Activated T-helper 17 cell treated with anti-CD3 and anti-CD28 coated beads, Interleukin-2, amount 50 U/mL, for 72 hours (primary cell): ENCODE measurements around the gene NGEF. TPM values are rescaled to one million over a fixed set of nuclear protein-coding genes. Genes with fewer than 3 reads are reported as not detected.
"Not testable (repeated sequence)": the region's sequence is repeated elsewhere in the genome, so short reads cannot be mapped to it uniquely, and the experiment has no call there.

Experiments used
- ATAC-seq: fragments of 150-1000 bp; cut with Tn5 transposase; replicated peaks from 2 replicates; pipeline ENCODE4 v1.10.0; 2021; ENCODE audit warnings: mild to moderate bottlenecking, moderate library complexity
- H3K27ac Mint-ChIP-seq: one replicate; pipeline ENCODE4 v1.8.0; 2022; ENCODE audit warnings: mixed read lengths
- H3K27me3 Mint-ChIP-seq: one replicate; pipeline ENCODE4 v1.8.0; 2022; ENCODE audit warnings: mixed read lengths
- H3K36me3 Mint-ChIP-seq: one replicate; pipeline ENCODE4 v1.8.0; 2022; ENCODE audit warnings: low read depth, mild to moderate bottlenecking, mixed read lengths
- H3K4me1 Mint-ChIP-seq: one replicate; pipeline ENCODE4 v1.8.0; 2022; ENCODE audit warnings: mixed read lengths
- H3K4me3 Mint-ChIP-seq: one replicate; pipeline ENCODE4 v1.8.0; 2022; ENCODE audit warnings: mild to moderate bottlenecking, mixed read lengths
- H3K9me3 Mint-ChIP-seq: one replicate; pipeline ENCODE4 v1.8.0; 2022; ENCODE audit warnings: mixed read lengths
- total RNA-seq, 2 donors: library from RNA; stranded (reverse); gene quantifications; one replicate each; pipeline ENCODE4 v1.2.3, GENCODE V29; 2022

Gene NGEF
- total RNA-seq, 2 donors from 2014 or later: 1.0 TPM; not detected in 1

- H3K27ac Mint-ChIP-seq: no peak overlapping the region
- H3K36me3 Mint-ChIP-seq: peaks cover 17% of the 10 kb centered on the region
- H3K4me3 Mint-ChIP-seq: no peak overlapping the region
- no peaks in the 10 kb centered on the region for H3K27me3 Mint-ChIP-seq
- H3K9me3 Mint-ChIP-seq: no peaks in the 10 kb centered on the region
- ATAC-seq: no peak
- no peaks in the 10 kb centered on the region for H3K4me1 Mint-ChIP-seq
Measured at GRCh38 chr2:232863996-232864395, 149.1 kb downstream of the NGEF start.

GRCh38 chr2:232861353-232861752, 151.7 kb downstream of the NGEF start:
- no peak for ATAC-seq
- Mint-ChIP-seq H3K36me3 (peaks cover 43% of the 10 kb centered on the region), H3K4me1 (no peaks in the 10 kb centered on the region), H3K9me3 (no peaks in the 10 kb centered on the region), H3K27me3 (no peaks in the 10 kb centered on the region), H3K4me3 (no peak overlapping the region), H3K27ac (no peak overlapping the region)

- Mint-ChIP-seq H3K27me3 (no peaks in the 10 kb centered on the region), H3K4me3 (no peak overlapping the region), H3K27ac (no peak overlapping the region), H3K4me1 (no peaks in the 10 kb centered on the region), H3K9me3 (no peaks in the 10 kb centered on the region), H3K36me3 (peaks cover 50% of the 10 kb centered on the region)
- ATAC-seq: no peak
Measured at GRCh38 chr2:232860593-232861241, 152.3 kb downstream of the NGEF start.

GRCh38 chr2:232859385-232859916, 153.6 kb downstream of the NGEF start:
- peak overlapping the region; percentile 3 for H3K27ac Mint-ChIP-seq
- H3K4me3 Mint-ChIP-seq: no peak overlapping the region
- H3K9me3 Mint-ChIP-seq: no peaks in the 10 kb centered on the region
- H3K36me3 Mint-ChIP-seq: peaks cover 62% of the 10 kb centered on the region
- no peak for ATAC-seq
- no peaks in the 10 kb centered on the region for H3K4me1 Mint-ChIP-seq
- no peaks in the 10 kb centered on the region for H3K27me3 Mint-ChIP-seq

DNA sequence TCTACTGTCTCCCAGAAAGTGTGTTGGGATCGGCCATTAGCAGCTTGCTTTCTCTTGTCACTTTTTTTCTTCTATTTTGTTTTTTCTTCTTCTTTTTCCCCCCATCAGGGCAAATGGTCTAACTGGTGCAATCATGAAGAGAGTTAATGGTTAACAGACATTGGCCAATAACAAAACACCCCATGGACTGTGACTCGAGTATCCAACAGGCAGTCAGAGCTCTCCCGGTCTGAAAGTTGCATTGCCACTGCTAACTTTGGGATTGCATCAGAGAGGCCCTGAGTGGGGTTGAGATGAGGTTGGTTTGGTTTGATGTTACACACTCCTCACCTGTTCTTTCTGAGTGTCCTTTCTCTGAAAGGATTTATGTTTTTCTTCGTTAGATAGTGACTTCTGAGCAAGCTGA, 155.9 kb downstream of the NGEF start:
- Mint-ChIP-seq H3K4me3 (no peak overlapping the region), H3K36me3 (peaks cover 84% of the 10 kb centered on the region), H3K27ac (no peak overlapping the region), H3K9me3 (no peaks in the 10 kb centered on the region), H3K4me1 (no peaks in the 10 kb centered on the region), H3K27me3 (no peaks in the 10 kb centered on the region)
- no peak for ATAC-seq

DNA sequence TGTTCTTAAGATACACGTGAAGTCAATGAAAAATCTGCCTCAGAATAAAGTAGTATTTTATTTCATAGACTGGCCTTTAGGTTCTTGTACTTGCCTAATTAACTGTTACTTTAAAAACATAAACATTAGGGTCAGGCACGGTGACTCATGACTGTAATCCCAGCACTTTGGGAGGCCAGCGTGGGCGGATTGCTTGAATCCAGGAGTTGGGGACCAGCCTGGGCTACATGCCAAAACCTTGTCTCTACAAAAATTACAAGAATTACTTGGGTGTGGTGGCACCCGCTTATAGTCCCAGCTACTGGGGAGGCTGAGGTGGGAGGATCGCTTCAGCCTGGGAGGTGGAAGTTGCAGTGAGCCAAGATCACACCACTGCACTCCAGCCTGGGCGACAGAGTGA, 159.0 kb downstream of the NGEF start:
- ATAC-seq: no peak
- H3K4me3 Mint-ChIP-seq: no peak overlapping the region
- no peak overlapping the region for H3K27ac Mint-ChIP-seq
- peaks cover 99% of the 10 kb centered on the region for H3K36me3 Mint-ChIP-seq
- no peaks in the 10 kb centered on the region for H3K9me3 Mint-ChIP-seq
- no peaks in the 10 kb centered on the region for H3K27me3 Mint-ChIP-seq
- H3K4me1 Mint-ChIP-seq: no peaks in the 10 kb centered on the region

GRCh38 chr2:232852676-232853075, 160.4 kb downstream of the NGEF start:
- no peaks in the 10 kb centered on the region for H3K9me3 Mint-ChIP-seq
- no peaks in the 10 kb centered on the region for H3K4me1 Mint-ChIP-seq
- no peaks in the 10 kb centered on the region for H3K27me3 Mint-ChIP-seq
- peak overlapping the region; percentile 69 for H3K27ac Mint-ChIP-seq
- no peak for ATAC-seq
- H3K4me3 Mint-ChIP-seq: no peak overlapping the region
- peaks cover 99% of the 10 kb centered on the region for H3K36me3 Mint-ChIP-seq

DNA sequence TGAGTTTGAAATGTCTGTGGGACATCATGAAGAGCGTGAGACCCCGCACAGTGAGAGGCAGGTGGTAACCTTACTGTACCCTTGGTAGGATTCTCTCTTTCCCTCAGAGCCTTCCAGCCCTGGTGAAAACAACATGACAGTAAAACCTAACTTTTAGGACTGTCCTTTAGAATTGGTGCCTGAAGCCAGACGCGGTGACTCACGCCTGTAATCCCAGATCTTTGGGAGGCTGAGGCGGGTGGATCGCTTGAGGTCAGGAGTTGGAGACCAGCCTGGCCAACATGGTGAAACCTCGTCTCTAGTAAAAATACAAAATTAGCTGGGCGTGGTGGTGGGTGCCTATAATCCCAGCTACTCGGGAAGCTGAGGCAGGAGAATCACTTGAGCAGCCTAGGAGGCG, 161.0 kb downstream of the NGEF start:
- H3K27ac Mint-ChIP-seq: peak overlapping the region; percentile 28

GRCh38 chr2:232850039-232850438, 163.0 kb downstream of the NGEF start:
- ATAC-seq: no peak
- H3K9me3 Mint-ChIP-seq: no peaks in the 10 kb centered on the region
- H3K4me3 Mint-ChIP-seq: no peak overlapping the region
- H3K27ac Mint-ChIP-seq: peak overlapping the region; percentile 48
- no peaks in the 10 kb centered on the region for H3K4me1 Mint-ChIP-seq
- peaks cover 99% of the 10 kb centered on the region for H3K36me3 Mint-ChIP-seq
- no peaks in the 10 kb centered on the region for H3K27me3 Mint-ChIP-seq

More for the DNA sequence above, 161.0 kb downstream of the NGEF start:
- H3K27me3 Mint-ChIP-seq, H3K4me3 Mint-ChIP-seq, ATAC-seq, H3K4me1 Mint-ChIP-seq, H3K9me3 Mint-ChIP-seq: not testable (repeated sequence)
- H3K36me3 Mint-ChIP-seq: peaks cover 99% of the 10 kb centered on the region

- ATAC-seq: no peak
- Mint-ChIP-seq H3K9me3 (no peaks in the 10 kb centered on the region), H3K4me1 (no peaks in the 10 kb centered on the region), H3K36me3 (peaks cover 98% of the 10 kb centered on the region), H3K27me3 (no peaks in the 10 kb centered on the region), H3K27ac (no peak overlapping the region), H3K4me3 (no peak overlapping the region)
Measured at GRCh38 chr2:232846055-232846454, 167.0 kb downstream of the NGEF start.

- no peaks in the 10 kb centered on the region for H3K4me1 Mint-ChIP-seq
- ATAC-seq: no peak
- H3K27me3 Mint-ChIP-seq: no peaks in the 10 kb centered on the region
- no peak overlapping the region for H3K27ac Mint-ChIP-seq
- peaks cover 98% of the 10 kb centered on the region for H3K36me3 Mint-ChIP-seq
- no peaks in the 10 kb centered on the region for H3K9me3 Mint-ChIP-seq
- no peak overlapping the region for H3K4me3 Mint-ChIP-seq
Measured at GRCh38 chr2:232843834-232844233, 169.2 kb downstream of the NGEF start.

DNA sequence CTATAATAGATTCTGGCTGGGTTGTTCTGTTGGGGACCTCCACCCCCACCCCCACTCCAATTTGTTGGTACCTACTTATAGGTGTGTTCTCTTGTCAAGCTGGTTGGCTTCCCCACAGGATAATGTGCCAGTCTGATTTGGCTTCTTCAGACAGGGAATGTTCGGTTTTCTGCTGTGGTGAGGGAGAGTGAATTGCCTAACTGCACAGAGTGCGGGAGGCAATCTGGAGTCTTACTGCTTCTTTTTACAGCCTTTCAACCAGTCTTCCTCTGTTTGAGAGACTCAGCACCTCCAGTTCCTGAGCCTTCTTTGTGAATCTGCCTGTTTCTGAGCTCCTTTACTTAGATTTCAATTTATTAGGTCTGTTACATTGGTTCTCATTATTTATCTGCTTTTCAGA, 170.4 kb downstream of the NGEF start:
- no peaks in the 10 kb centered on the region for H3K27me3 Mint-ChIP-seq
- H3K36me3 Mint-ChIP-seq: peaks cover 98% of the 10 kb centered on the region
- peak overlapping the region; percentile 7 for H3K27ac Mint-ChIP-seq
- peaks cover 11% of the 10 kb centered on the region for H3K4me1 Mint-ChIP-seq
- no peak for ATAC-seq
- no peaks in the 10 kb centered on the region for H3K9me3 Mint-ChIP-seq
- no peak overlapping the region for H3K4me3 Mint-ChIP-seq

GRCh38 chr2:232839411-232840079, 173.5 kb downstream of the NGEF start:
- peaks cover 95% of the 10 kb centered on the region for H3K36me3 Mint-ChIP-seq
- no peak for ATAC-seq
- no peak overlapping the region for H3K4me3 Mint-ChIP-seq

GRCh38 chr2:232838406-232838874, 174.6 kb downstream of the NGEF start:
- Mint-ChIP-seq H3K4me1 (peaks cover 12% of the 10 kb centered on the region), H3K27ac (peak overlapping the region; percentile 88), H3K27me3 (no peaks in the 10 kb centered on the region), H3K9me3 (no peaks in the 10 kb centered on the region), H3K4me3 (peak overlapping the region; percentile 62), H3K36me3 (peaks cover 95% of the 10 kb centered on the region)
- peak; percentile 90 for ATAC-seq

More at GRCh38 chr2:232839411-232840079, 173.5 kb downstream of the NGEF start:
- Mint-ChIP-seq H3K27ac (peak overlapping the region; percentile 88), H3K9me3 (no peaks in the 10 kb centered on the region), H3K27me3 (no peaks in the 10 kb centered on the region), H3K4me1 (peaks cover 12% of the 10 kb centered on the region)

DNA sequence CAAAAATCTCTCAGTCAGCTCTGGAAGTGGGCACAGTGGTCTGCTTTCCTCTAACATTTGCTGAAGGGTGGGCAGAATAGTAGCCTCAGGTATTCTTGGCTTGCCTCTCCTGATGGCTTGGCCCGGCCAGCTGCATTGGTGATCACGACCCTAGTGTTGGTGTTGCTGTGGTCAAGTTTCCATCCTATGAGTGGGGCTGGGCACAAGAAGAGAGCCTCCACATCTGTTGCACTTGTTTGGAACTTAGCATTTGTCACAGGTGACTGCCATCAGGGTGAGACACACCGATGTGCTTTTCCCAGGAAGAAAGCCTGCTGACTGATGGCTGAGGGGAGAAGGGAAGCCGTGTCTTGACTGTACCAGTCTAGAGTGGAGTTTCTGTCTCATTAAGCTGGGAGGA, 176.1 kb downstream of the NGEF start:
- Mint-ChIP-seq H3K27me3 (no peaks in the 10 kb centered on the region), H3K27ac (peak overlapping the region; percentile 20), H3K4me3 (no peak overlapping the region), H3K9me3 (no peaks in the 10 kb centered on the region), H3K36me3 (peaks cover 95% of the 10 kb centered on the region), H3K4me1 (peaks cover 12% of the 10 kb centered on the region)
- no peak for ATAC-seq
